MCF 10A (cell line): ENCODE data around the gene HS6ST3. TPM values are rescaled to one million over a fixed set of nuclear protein-coding genes. Genes with fewer than 3 reads are reported as not detected.

Experiments
- BruUV-seq: library from RNA; stranded (reverse); fragments of 400-500 nt; replicated peaks from 2 replicates; lab custom pipeline; 2021; lab: Mats Ljungman, UMichigan
- CTCF ChIA-PET: fragments of 300-600 bp; sonication (Branson Sonifier 250); formaldehyde crosslinking; extraction: SDS; loops from one replicate; lab custom pipeline; 2021; ENCODE audit warnings: antibody characterized with exemption, inconsistent platforms; lab: Yijun Ruan, JAX
- POLR2A ChIA-PET: fragments of 300-600, 350-650 bp; sonication (Branson Sonifier 250); formaldehyde crosslinking; extraction: SDS; loops from one replicate; lab custom pipeline; 2020; ENCODE audit warnings: antibody characterized with exemption, inconsistent platforms; lab: Yijun Ruan, JAX
- DNase-seq: peaks from one replicate; pipeline ENCODE4 v3.0.0-alpha.2; 2018; ENCODE audit not compliant: unreplicated experiment
- H3K27ac Mint-ChIP-seq: one replicate; pipeline ENCODE4 v1.8.0; 2022; ENCODE audit warnings: mild to moderate bottlenecking, low read depth, mixed read lengths; ENCODE audit not compliant: unreplicated experiment
- H3K27me3 Mint-ChIP-seq: one replicate; pipeline ENCODE4 v1.8.0; 2022; ENCODE audit warnings: mixed read lengths; ENCODE audit not compliant: insufficient read depth, unreplicated experiment
- H3K36me3 Mint-ChIP-seq: one replicate; pipeline ENCODE4 v1.8.0; 2022; ENCODE audit warnings: mild to moderate bottlenecking, moderate library complexity, mixed read lengths; ENCODE audit not compliant: insufficient read depth, unreplicated experiment
- H3K4me1 Mint-ChIP-seq: one replicate; pipeline ENCODE4 v1.8.0; 2022; ENCODE audit warnings: mixed read lengths; ENCODE audit not compliant: insufficient read depth, unreplicated experiment
- H3K4me3 Mint-ChIP-seq: one replicate; pipeline ENCODE4 v1.8.0; 2022; ENCODE audit warnings: mild to moderate bottlenecking, moderate library complexity, mixed read lengths; ENCODE audit not compliant: unreplicated experiment
- H3K9me3 Mint-ChIP-seq: one replicate; pipeline ENCODE4 v1.8.0; 2022; ENCODE audit warnings: mixed read lengths; ENCODE audit not compliant: unreplicated experiment
- intact Hi-C: fragments of 100-400 bp; cut with micrococcal nuclease; formaldehyde crosslinking; loops from 2 replicates; pipeline ENCODE4 v1.14.1; 2022
- total RNA-seq: library from RNA; stranded (reverse); gene quantifications from 2 replicates; pipeline ENCODE4 v1.2.3, GENCODE V29; 2022
- TF ChIP-seq, protein P1 (sequence below): fragments of 200-600 bp; IDR thresholded peaks from one replicate; pipeline ENCODE4 v1.8.0; 2022; ENCODE audit warnings: antibody characterized with exemption, mild to moderate bottlenecking; ENCODE audit not compliant: unreplicated experiment

HS6ST3 gene
- total RNA-seq, 1 experiment from 2014 or later, result 0.09 TPM

DNA sequence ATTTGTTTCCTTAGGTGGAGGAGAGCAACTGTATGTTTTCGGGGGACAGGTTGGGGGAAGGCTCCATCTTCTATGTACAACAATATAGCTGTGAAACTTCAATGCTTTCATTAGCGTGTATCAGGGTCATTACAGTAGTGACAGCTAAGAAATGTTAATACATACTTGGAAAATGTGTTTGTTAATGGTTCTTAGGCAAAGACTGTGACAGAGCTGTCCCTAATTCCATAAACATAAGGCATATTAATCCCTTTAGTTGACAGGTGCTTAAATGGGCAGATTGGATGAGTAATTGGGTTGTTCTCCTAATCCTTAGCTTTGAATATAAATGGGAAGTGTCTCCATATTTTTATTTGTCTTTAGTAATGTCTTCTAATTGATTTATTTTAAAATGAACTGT, 313.7 kb downstream of the HS6ST3 start:
- ChIA-PET CTCF (no interaction called here), POLR2A (no interaction called here)
- intact Hi-C loops, result no loop called here
- no peak for DNase-seq
- Mint-ChIP-seq H3K9me3 (no peaks in the 10 kb centered on the region), H3K27ac (no peak overlapping the region), H3K4me3 (no peak overlapping the region), H3K4me1 (no peaks in the 10 kb centered on the region), H3K27me3 (no peaks in the 10 kb centered on the region), H3K36me3 (no peaks in the 10 kb centered on the region)
- TF ChIP-seq, protein P1, sequence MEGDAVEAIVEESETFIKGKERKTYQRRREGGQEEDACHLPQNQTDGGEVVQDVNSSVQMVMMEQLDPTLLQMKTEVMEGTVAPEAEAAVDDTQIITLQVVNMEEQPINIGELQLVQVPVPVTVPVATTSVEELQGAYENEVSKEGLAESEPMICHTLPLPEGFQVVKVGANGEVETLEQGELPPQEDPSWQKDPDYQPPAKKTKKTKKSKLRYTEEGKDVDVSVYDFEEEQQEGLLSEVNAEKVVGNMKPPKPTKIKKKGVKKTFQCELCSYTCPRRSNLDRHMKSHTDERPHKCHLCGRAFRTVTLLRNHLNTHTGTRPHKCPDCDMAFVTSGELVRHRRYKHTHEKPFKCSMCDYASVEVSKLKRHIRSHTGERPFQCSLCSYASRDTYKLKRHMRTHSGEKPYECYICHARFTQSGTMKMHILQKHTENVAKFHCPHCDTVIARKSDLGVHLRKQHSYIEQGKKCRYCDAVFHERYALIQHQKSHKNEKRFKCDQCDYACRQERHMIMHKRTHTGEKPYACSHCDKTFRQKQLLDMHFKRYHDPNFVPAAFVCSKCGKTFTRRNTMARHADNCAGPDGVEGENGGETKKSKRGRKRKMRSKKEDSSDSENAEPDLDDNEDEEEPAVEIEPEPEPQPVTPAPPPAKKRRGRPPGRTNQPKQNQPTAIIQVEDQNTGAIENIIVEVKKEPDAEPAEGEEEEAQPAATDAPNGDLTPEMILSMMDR, result no peak
- no TSS peak for BruUV-seq

- Mint-ChIP-seq H3K27ac (no peak overlapping the region), H3K9me3 (peaks cover 8% of the 10 kb centered on the region), H3K4me1 (no peaks in the 10 kb centered on the region), H3K4me3 (no peak overlapping the region), H3K36me3 (no peaks in the 10 kb centered on the region), H3K27me3 (no peaks in the 10 kb centered on the region)
- CTCF ChIA-PET, result interaction anchor here (0.7 kb wide), 1 partner anchor 383 kb away, joined by 3 read pairs; no protein-coding TSS in a partner anchor
- TF ChIP-seq, protein P1, result no peak
- no peak for DNase-seq
- BruUV-seq, result no TSS peak
- POLR2A ChIA-PET, result interaction anchor here (0.7 kb wide), 1 partner anchor 32 kb away, joined by 3 read pairs; no protein-coding TSS in a partner anchor
- intact Hi-C loops, result no loop called here
These were observed 326.0 kb downstream of the HS6ST3 start for GRCh38 chr13:96415831-96416385.

DNA sequence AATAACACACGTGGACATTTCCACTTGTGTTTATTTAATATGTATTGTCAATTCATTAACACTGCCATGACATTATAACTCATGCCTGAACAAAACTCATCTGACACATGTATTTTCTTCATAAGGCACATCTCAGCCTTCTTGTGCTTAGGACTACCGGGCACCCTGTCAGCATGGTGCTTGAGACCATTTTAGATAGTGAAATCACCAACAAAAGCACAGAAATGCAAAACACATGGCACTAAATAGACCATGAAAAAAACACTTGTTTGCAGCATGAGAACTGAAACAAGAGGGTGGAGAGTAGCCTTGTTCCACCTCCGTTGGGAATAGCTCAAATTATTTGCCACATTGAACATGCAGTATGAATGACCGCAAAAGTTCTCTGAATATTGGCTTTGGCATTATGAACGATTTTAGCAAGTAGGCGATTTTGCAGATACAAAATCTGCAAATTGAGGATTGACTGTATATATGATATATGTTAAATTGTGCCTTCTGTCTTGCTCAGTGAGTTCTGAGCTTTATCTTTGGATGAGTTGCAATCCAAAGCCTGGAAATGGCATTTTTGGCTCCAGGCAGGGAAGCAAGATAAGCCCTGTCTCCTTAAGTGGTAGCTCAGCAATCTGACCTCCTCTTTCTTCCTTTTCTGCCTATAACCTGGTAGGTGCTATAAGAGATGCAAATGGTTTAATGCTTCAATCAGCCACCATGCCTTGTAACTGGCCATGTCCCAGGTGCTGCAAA, 328.2 kb downstream of the HS6ST3 start:
- no peaks in the 10 kb centered on the region for H3K27me3 Mint-ChIP-seq
- TF ChIP-seq, protein P1, result no peak
- H3K36me3 Mint-ChIP-seq, result no peaks in the 10 kb centered on the region
- DNase-seq, result no peak
- no peak overlapping the region for H3K4me3 Mint-ChIP-seq
- H3K4me1 Mint-ChIP-seq, result no peaks in the 10 kb centered on the region
- intact Hi-C loops, result no loop called here
- ChIA-PET POLR2A (no interaction called here), CTCF (interaction anchor here (0.5 to 1.7 kb wide), 2 partner anchors 11 to 37 kb away, joined by 4 to 8 read pairs; no protein-coding TSS in a partner anchor)
- no TSS peak for BruUV-seq
- H3K9me3 Mint-ChIP-seq, result no peaks in the 10 kb centered on the region
- H3K27ac Mint-ChIP-seq, result no peak overlapping the region

DNA sequence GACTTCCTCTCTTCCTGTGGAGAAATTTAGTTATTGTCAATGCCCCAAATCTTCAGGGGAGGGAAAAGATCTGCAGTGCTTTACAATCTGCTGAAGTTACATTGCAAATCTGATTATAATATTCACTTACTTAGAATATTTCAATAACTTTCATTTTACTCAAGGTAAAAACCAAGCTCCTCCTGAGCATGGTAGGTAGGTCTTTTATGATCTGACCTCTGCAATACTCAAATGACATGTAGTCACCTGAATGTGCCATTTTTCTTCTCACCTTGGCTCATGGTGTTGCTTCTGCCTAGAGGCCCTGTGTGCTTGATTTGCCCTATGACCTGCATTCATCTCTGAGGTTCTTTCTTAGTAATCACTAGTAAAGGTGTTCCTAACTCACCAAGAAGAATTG, 331.4 kb downstream of the HS6ST3 start:
- ChIA-PET CTCF (interaction anchor here (0.6 kb wide), 1 partner anchor 336 kb away, joined by 3 read pairs; no protein-coding TSS in a partner anchor), POLR2A (no interaction called here)
- no peak overlapping the region for H3K27ac Mint-ChIP-seq
- no peaks in the 10 kb centered on the region for H3K36me3 Mint-ChIP-seq
- no peaks in the 10 kb centered on the region for H3K9me3 Mint-ChIP-seq
- H3K4me1 Mint-ChIP-seq, result no peaks in the 10 kb centered on the region
- TF ChIP-seq, protein P1, result no peak
- no TSS peak for BruUV-seq
- no peaks in the 10 kb centered on the region for H3K27me3 Mint-ChIP-seq
- no peak for DNase-seq
- H3K4me3 Mint-ChIP-seq, result no peak overlapping the region
- intact Hi-C loops, result no loop called here
